Vagina (tissue), 2 donors: Measurements from ENCODE around the gene ZNF841. TPM values are rescaled to one million over a fixed set of nuclear protein-coding genes. Genes with fewer than 3 reads are reported as not detected.

Experiments used
- DNase-seq, 2 donors: peaks; one replicate each; pipeline ENCODE4 v3.0.0-alpha.2; 2017; ENCODE audit errors: extremely low spot score in 2 of 2
- H3K27ac ChIP-seq: fragments of 200-600 bp; sonication (generic); one replicate; pipeline ENCODE4 v1.5.1; 2019
- H3K27me3 ChIP-seq: fragments of 200-600 bp; sonication (generic); one replicate; pipeline ENCODE4 v1.5.1; 2019
- H3K36me3 ChIP-seq, 2 donors: fragments of 200-600 bp; sonication (generic); one replicate each; pipeline ENCODE4 v1.5.1; 2017 to 2019
- H3K4me1 ChIP-seq: fragments of 200-600 bp; sonication (generic); one replicate; pipeline ENCODE4 v1.5.1; 2019
- H3K4me3 ChIP-seq, 2 donors: fragments of 200-600 bp; sonication (generic); 1 replicate in 1 of 2; 2 replicates in 1 of 2; pipeline ENCODE4 v1.5.1; 2016 to 2019
- H3K9me3 ChIP-seq: fragments of 200-600 bp; sonication (generic); one replicate; pipeline ENCODE4 v1.5.1; 2019
- POLR2A ChIP-seq, 2 donors: fragments of 450-650 bp; IDR thresholded peaks; one replicate each; pipeline ENCODE4 v1.6.1; 2017; ENCODE audit warnings: antibody characterized with exemption in 2 of 2, mild to moderate bottlenecking in 2 of 2, moderate library complexity in 2 of 2
- POLR2AphosphoS5 ChIP-seq, 2 donors: sonication (generic); formaldehyde crosslinking; IDR thresholded peaks; one replicate each; pipeline ENCODE4 v1.9.0; 2017; ENCODE audit warnings: antibody characterized with exemption in 2 of 2, mild to moderate bottlenecking in 2 of 2, low read depth in 1 of 2; ENCODE audit not compliant: insufficient read depth in 1 of 2
- intact Hi-C: fragments of 100-400 bp; cut with DNase I; formaldehyde crosslinking; loops from one replicate; pipeline ENCODE4 v1.15.1; 2023
- total RNA-seq: library from RNA; depleted of rRNA; stranded (reverse); fragments of >200 nt; gene quantifications from one replicate; pipeline ENCODE4 v1.2.3, GENCODE V29; 2016
- TF ChIP-seq, protein P1 (sequence below), 3 experiments: fragments of 450-650 bp in 2 of 3; fragments of 200-600 bp in 1 of 3; sonication (generic) in 1 of 3; IDR thresholded peaks; one replicate each; pipeline ENCODE4 v1.5.1; 2017 to 2019; ENCODE audit warnings: antibody characterized with exemption in 3 of 3, mild to moderate bottlenecking in 2 of 3, moderate library complexity in 2 of 3

ZNF841 gene
- total RNA-seq, 1 donor from 2014 or later, result 24.1 TPM

DNA sequence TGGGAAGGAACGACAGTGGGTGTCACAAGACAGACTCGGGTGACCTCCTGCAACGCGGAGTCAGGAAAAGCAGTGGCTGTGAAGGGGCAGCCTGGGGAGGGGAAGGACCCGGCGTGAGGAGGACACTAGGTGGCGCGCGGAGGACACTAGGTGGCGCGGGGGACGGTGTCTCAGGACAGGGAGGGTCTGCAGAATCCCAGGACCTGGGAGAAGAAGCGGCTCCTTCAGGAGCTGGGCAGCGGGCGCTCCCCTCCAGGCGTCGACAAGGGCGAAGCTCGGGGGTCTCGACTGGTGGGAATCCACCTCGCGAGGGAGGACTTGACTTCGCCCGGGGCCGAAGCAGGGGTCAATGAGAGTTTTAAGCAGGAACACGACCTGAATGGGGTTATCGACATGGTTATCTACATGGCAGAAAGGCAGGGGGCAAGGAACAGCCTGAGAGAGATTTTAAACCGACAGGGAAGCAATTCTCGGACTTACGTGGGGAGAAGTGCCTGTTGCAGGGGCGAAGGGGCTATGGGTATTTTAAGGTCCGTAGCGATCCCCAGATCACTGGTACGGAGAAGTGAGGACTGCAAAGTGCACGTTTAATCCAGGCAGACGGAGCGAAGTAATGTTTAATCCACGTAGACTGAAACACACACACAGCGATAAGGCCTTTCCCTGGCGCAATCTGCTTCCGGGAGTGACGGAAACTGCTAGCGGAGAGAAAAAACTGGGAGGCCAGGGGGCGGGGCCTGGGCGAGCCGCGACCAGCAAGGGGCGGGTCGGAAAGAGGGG, 43.9 kb upstream of the ZNF841 start, which contains the start of gene ZNF616:
ZNF616 (minus strand) TSS at position 687 of the 780 bp plus-strand sequence. CDS start 9,426 bp downstream, outside the sequence.
- TF ChIP-seq, protein P1, sequence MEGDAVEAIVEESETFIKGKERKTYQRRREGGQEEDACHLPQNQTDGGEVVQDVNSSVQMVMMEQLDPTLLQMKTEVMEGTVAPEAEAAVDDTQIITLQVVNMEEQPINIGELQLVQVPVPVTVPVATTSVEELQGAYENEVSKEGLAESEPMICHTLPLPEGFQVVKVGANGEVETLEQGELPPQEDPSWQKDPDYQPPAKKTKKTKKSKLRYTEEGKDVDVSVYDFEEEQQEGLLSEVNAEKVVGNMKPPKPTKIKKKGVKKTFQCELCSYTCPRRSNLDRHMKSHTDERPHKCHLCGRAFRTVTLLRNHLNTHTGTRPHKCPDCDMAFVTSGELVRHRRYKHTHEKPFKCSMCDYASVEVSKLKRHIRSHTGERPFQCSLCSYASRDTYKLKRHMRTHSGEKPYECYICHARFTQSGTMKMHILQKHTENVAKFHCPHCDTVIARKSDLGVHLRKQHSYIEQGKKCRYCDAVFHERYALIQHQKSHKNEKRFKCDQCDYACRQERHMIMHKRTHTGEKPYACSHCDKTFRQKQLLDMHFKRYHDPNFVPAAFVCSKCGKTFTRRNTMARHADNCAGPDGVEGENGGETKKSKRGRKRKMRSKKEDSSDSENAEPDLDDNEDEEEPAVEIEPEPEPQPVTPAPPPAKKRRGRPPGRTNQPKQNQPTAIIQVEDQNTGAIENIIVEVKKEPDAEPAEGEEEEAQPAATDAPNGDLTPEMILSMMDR (IDR thresholded peaks at IDR 0.05), result peak; percentile 58 to 80 (median 77)
- TF ChIP-seq POLR2AphosphoS5 (IDR thresholded peaks at IDR 0.05; ENCODE audit: insufficient read depth in 1 of 2, low read depth in 1 of 2) (peak; percentile 86 to 87), POLR2A (IDR thresholded peaks at IDR 0.05) (peak in 1 of 2 donors; percentile 85)
- Histone ChIP-seq H3K9me3 (no peaks in the 10 kb centered on the region), H3K27me3 (no peaks in the 10 kb centered on the region), H3K27ac (peak within 1 kb of the TSS; percentile 95), H3K4me1 (peaks cover 21% of the 10 kb centered on the region), H3K4me3 (peak within 1 kb of the TSS; percentile 77 to 78), H3K36me3 (no peaks in the 10 kb centered on the region)
- intact Hi-C loops, result loop anchor here (5.0 kb wide), 3 partner anchors 48 to 963 kb away; partner anchors contain the start of gene ZNF160
- peak in 1 of 2 donors; percentile 94 for DNase-seq

DNA sequence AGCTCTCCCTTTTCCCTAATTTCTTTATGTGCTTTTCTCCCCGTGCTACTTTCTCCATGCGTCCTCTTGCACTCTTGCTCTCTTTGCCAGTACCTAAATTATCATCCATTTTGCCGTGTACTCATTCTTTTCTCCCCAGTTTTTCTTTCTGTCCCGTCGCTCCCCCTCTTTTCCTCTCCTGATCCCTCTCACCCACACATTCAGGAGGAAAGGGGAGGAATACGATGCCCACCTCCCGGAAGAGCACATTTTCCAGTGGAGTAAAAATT, 43.4 kb upstream of the ZNF841 start:
- Histone ChIP-seq H3K9me3 (no peaks in the 10 kb centered on the region), H3K27ac (peak overlapping the region; percentile 95), H3K27me3 (no peaks in the 10 kb centered on the region), H3K4me1 (peaks cover 21% of the 10 kb centered on the region), H3K36me3 (no peaks in the 10 kb centered on the region), H3K4me3 (peak overlapping the region; percentile 77 to 78)
- no peak for DNase-seq
- intact Hi-C loops, result loop anchor here (5.0 kb wide), 2 partner anchors 48 to 103 kb away; no protein-coding TSS in a partner anchor
- TF ChIP-seq, protein P1 (IDR thresholded peaks at IDR 0.05), result no peak
- TF ChIP-seq POLR2A (IDR thresholded peaks at IDR 0.05), result no peak
- no peak for TF ChIP-seq POLR2AphosphoS5 (IDR thresholded peaks at IDR 0.05; ENCODE audit: insufficient read depth in 1 of 2, low read depth in 1 of 2)

DNA sequence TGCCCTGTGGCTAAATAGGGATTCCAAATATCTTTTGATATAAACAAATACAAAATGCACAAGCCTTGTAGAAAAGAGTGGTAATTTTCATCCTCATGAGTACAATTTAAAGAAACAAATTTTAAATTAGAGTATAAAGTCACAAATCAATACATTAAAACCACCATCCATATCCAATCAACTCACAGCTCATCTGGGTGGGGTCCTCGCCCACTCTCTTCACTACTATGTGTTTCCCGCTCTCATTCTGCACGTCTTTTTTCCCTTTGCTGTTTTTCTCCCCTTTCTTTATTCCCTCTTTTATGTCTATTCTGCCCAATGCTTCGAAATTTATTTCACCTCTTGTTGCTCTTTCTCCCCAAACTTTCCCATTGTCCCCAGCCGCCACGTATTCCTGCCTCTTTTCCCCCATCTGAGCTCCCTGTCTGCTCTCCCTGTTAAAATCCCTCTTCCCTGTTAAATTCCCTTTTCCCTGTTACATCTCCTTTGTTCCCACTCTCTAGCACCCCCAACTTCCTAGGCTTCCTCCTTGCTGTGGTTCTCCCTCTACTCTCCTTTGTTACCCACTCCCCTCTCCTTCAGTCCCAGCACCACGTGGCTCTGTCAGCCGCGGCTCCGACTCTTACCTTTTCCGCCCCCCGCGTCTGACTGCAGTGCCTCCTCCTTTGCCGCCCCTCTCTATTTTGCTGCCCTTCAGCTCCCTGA, 42.9 kb upstream of the ZNF841 start:
- no peaks in the 10 kb centered on the region for H3K9me3 ChIP-seq
- no peak for TF ChIP-seq POLR2A (IDR thresholded peaks at IDR 0.05)
- no peak for TF ChIP-seq POLR2AphosphoS5 (IDR thresholded peaks at IDR 0.05; ENCODE audit: insufficient read depth in 1 of 2, low read depth in 1 of 2)
- TF ChIP-seq, protein P1 (IDR thresholded peaks at IDR 0.05), result no peak
- H3K27ac ChIP-seq, result peak overlapping the region; percentile 95
- no peaks in the 10 kb centered on the region for H3K27me3 ChIP-seq
- no peak for DNase-seq
- peaks cover 21% of the 10 kb centered on the region for H3K4me1 ChIP-seq
- no peaks in the 10 kb centered on the region for H3K36me3 ChIP-seq
- intact Hi-C loops, result loop anchor here (5.0 kb wide), 2 partner anchors 49 to 104 kb away; no protein-coding TSS in a partner anchor
- H3K4me3 ChIP-seq, result peak overlapping the region; percentile 77 to 78

DNA sequence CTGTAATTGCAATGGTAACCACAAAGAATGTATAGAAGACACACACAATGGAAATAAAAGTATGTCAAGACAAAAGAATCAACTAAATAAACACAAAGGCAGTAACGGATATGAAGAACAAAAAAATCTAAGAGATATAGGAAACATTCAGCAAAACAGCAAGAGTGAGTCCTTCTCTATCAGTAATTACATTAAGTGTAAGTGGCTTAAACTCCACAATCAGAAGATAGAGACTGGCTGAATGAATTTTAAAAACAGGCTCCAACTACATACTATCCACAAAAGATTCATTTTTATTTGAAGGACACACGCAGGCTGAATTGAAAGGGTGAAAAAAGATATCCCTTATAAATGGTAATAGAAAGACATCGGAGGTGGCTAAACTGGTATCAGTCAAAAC, 24.7 kb upstream of the ZNF841 start:
- TF ChIP-seq, protein P1 (IDR thresholded peaks at IDR 0.05), result no peak
- no peak for TF ChIP-seq POLR2AphosphoS5 (IDR thresholded peaks at IDR 0.05; ENCODE audit: insufficient read depth in 1 of 2, low read depth in 1 of 2)
- TF ChIP-seq POLR2A (IDR thresholded peaks at IDR 0.05), result no peak
- peaks cover 66% of the 10 kb centered on the region for H3K9me3 ChIP-seq
- peaks cover 1 to 100% of the 10 kb centered on the region in 2 donors for H3K36me3 ChIP-seq
- intact Hi-C loops, result no loop called here
- no peaks in the 10 kb centered on the region for H3K4me1 ChIP-seq
- no peak for DNase-seq
- no peaks in the 10 kb centered on the region for H3K27me3 ChIP-seq
- H3K4me3 ChIP-seq, result no peak overlapping the region
- no peak overlapping the region for H3K27ac ChIP-seq
